ENCODE measurements around the gene HSD11B2.

The HSD11B2 gene

GRCh38 chr16:67423015-67423414, 7.9 kb upstream of the HSD11B2 start:
- Histone ChIP-seq H3K4me1 (ENCODE audit: control insufficient read depth in 1 of 2, insufficient read depth in 1 of 2, low read depth in 1 of 2, low read length in 1 of 2) (no peaks in the 10 kb centered on the region), H3K27ac (no peak overlapping the region)
- no peak for TF ChIP-seq CTCF (IDR thresholded peaks at IDR 0.05)

GRCh38 chr16:67423611-67424260, 7.2 kb upstream of the HSD11B2 start:
- Histone ChIP-seq H3K9me3 (no peaks in the 10 kb centered on the region), H3K36me3 (no peaks in the 10 kb centered on the region), H3K27me3 (peaks cover 73% of the 10 kb centered on the region), H3K4me3 (ENCODE audit: low read depth in 1 of 2, low read length in 1 of 2) (no peak overlapping the region), H3K4me1 (ENCODE audit: control insufficient read depth in 1 of 2, insufficient read depth in 1 of 2, low read depth in 1 of 2, low read length in 1 of 2) (no peaks in the 10 kb centered on the region), H3K27ac (no peak overlapping the region)
- TF ChIP-seq CTCF (IDR thresholded peaks at IDR 0.05), result no peak

More at GRCh38 chr16:67423015-67423414, 7.9 kb upstream of the HSD11B2 start:
- Histone ChIP-seq H3K27me3 (peaks cover 69% of the 10 kb centered on the region), H3K9me3 (no peaks in the 10 kb centered on the region), H3K4me3 (ENCODE audit: low read depth in 1 of 2, low read length in 1 of 2) (no peak overlapping the region), H3K36me3 (no peaks in the 10 kb centered on the region)

- Histone ChIP-seq H3K4me1 (ENCODE audit: control insufficient read depth in 1 of 2, insufficient read depth in 1 of 2, low read depth in 1 of 2, low read length in 1 of 2) (no peaks in the 10 kb centered on the region), H3K36me3 (no peaks in the 10 kb centered on the region), H3K4me3 (ENCODE audit: low read depth in 1 of 2, low read length in 1 of 2) (no peak overlapping the region), H3K27me3 (peaks cover 73% of the 10 kb centered on the region), H3K9me3 (no peaks in the 10 kb centered on the region), H3K27ac (no peak overlapping the region)
- TF ChIP-seq CTCF (IDR thresholded peaks at IDR 0.05), result no peak
Measured at GRCh38 chr16:67424261-67424615, 6.7 kb upstream of the HSD11B2 start.

GRCh38 chr16:67425061-67425460, 5.9 kb upstream of the HSD11B2 start:
- Histone ChIP-seq H3K4me3 (ENCODE audit: low read depth in 1 of 2, low read length in 1 of 2) (no peak overlapping the region), H3K4me1 (ENCODE audit: control insufficient read depth in 1 of 2, insufficient read depth in 1 of 2, low read depth in 1 of 2, low read length in 1 of 2) (peaks cover 1 to 2% of the 10 kb centered on the region in 2 experiments), H3K9me3 (no peaks in the 10 kb centered on the region), H3K27ac (no peak overlapping the region), H3K36me3 (no peaks in the 10 kb centered on the region), H3K27me3 (peaks cover 73% of the 10 kb centered on the region)
- TF ChIP-seq CTCF (IDR thresholded peaks at IDR 0.05), result no peak

- Histone ChIP-seq H3K27me3 (peaks cover 76% of the 10 kb centered on the region), H3K4me1 (ENCODE audit: control insufficient read depth in 1 of 2, insufficient read depth in 1 of 2, low read depth in 1 of 2, low read length in 1 of 2) (peaks cover 6 to 7% of the 10 kb centered on the region in 2 experiments), H3K4me3 (ENCODE audit: low read depth in 1 of 2, low read length in 1 of 2) (no peak overlapping the region), H3K9me3 (no peaks in the 10 kb centered on the region), H3K27ac (no peak overlapping the region), H3K36me3 (no peaks in the 10 kb centered on the region)
- no peak for TF ChIP-seq CTCF (IDR thresholded peaks at IDR 0.05)
Measured at GRCh38 chr16:67425580-67425979, 5.3 kb upstream of the HSD11B2 start.

Measured in neutrophil (primary cell).